Small intestine (tissue), 7 donors: ENCODE measurements around the gene MYO3B. TPM values are rescaled to one million over a fixed set of nuclear protein-coding genes. Genes with fewer than 3 reads are reported as not detected.
A peak's percentile ranks its signal among the peaks of the same experiment; 100 is the strongest.

Source experiments
- DNase-seq, 2 donors: peaks; one replicate each; pipeline versions ENCODE4 v3.0.0 to v3.0.0-alpha.2; 2013
- FAIRE-seq: peaks from 2 replicates; lab custom pipeline; 2012; peaks lifted over from hg19 to GRCh38; lab: Jason Lieb, UNC
- H3K27ac ChIP-seq, 3 donors: one replicate each; pipeline ENCODE4 v1.5.1; 2013; ENCODE audit warnings: low read length in 2 of 3, mild to moderate bottlenecking in 2 of 3, control low read depth in 1 of 3, inconsistent platforms in 1 of 3, low read depth in 1 of 3, moderate library complexity in 1 of 3
- H3K27me3 ChIP-seq, 3 donors: one replicate each; pipeline ENCODE4 v1.6.1; 2013; ENCODE audit warnings: low read length in 3 of 3, inconsistent platforms in 1 of 3; ENCODE audit not compliant: control insufficient read depth in 3 of 3, insufficient read depth in 3 of 3
- H3K36me3 ChIP-seq, 3 donors: one replicate each; pipeline ENCODE4 v1.6.1; 2013; ENCODE audit warnings: low read length in 3 of 3, inconsistent platforms in 1 of 3, low read depth in 1 of 3, mild to moderate bottlenecking in 1 of 3, moderate library complexity in 1 of 3; ENCODE audit not compliant: control insufficient read depth in 3 of 3, insufficient read depth in 2 of 3
- H3K4me1 ChIP-seq, 3 donors: one replicate each; pipeline ENCODE4 v1.6.1; 2013; ENCODE audit warnings: low read length in 2 of 3, inconsistent platforms in 1 of 3, low read depth in 1 of 3, mild to moderate bottlenecking in 1 of 3, moderate library complexity in 1 of 3; ENCODE audit not compliant: control insufficient read depth in 3 of 3, insufficient read depth in 2 of 3
- H3K4me3 ChIP-seq, 3 donors: one replicate each; pipeline ENCODE4 v1.5.1; 2013; ENCODE audit warnings: low read length in 3 of 3, control low read depth in 1 of 3, inconsistent platforms in 1 of 3, low read depth in 1 of 3, mild to moderate bottlenecking in 1 of 3, moderate library complexity in 1 of 3
- H3K9me3 ChIP-seq, 2 donors: one replicate each; pipeline ENCODE4 v1.6.1; 2013; ENCODE audit warnings: low read depth in 1 of 2, low read length in 1 of 2; ENCODE audit not compliant: control insufficient read depth in 2 of 2, insufficient read depth in 1 of 2
- WGBS, 3 donors: extraction: QIAGEN DNeasy Blood & Tissue Kit; methylation state at CpG; one replicate each; pipeline ENCODE4 v1.1.7; 2013; 5-methylcytosine and 5-hydroxymethylcytosine counted together
- polyA plus RNA-seq, 4 donors: library from polyadenylated mRNA; stranded (reverse) in 3 of 4; unstranded in 1 of 4; fragments of 200-250 nt in 3 of 4; fragments of 120-200 nt in 1 of 4; gene quantifications; one replicate each; pipeline versions ENCODE4 v1.2.1 to v1.2.3, GENCODE V29; 2013
- donor health status: healthy with polysubstance abuse.
- donor health status: control.
- donor health status: control.
- donor health status: Bipolar disorder and iron deficiency.
- donor health status: healthy.

Gene MYO3B
- polyA plus RNA-seq, 4 donors, result 0.03 to 0.81 TPM; not detected in 2

GRCh38 chr2:170696948-170697347 lies 519.0 kb downstream of the MYO3B start:
- FAIRE-seq, result no peak
- DNase-seq, result no peak
- 85 to 91% (median 86%) methylated on average over 3 of the region's 3 CpGs for WGBS, 3 donors

GRCh38 chr2:170701011-170701410 lies 523.1 kb downstream of the MYO3B start:
- Histone ChIP-seq H3K27ac (no peak overlapping the region), H3K36me3 (no peaks in the 10 kb centered on the region), H3K9me3 (no peaks in the 10 kb centered on the region), H3K4me1 (no peaks in the 10 kb centered on the region), H3K4me3 (no peak overlapping the region), H3K27me3 (peaks cover 0 to 2% (median 0%) of the 10 kb centered on the region in 3 donors)
- WGBS, 3 donors, result 78 to 83% (median 80%) methylated on average over 4 of the region's 4 CpGs
- DNase-seq (no peak), FAIRE-seq (no peak)

More at GRCh38 chr2:170696948-170697347, 519.0 kb downstream of the MYO3B start:
- no peaks in the 10 kb centered on the region for H3K4me1 ChIP-seq
- H3K36me3 ChIP-seq, result no peaks in the 10 kb centered on the region
- peaks cover 0 to 2% (median 0%) of the 10 kb centered on the region in 3 donors for H3K27me3 ChIP-seq
- no peak overlapping the region for H3K4me3 ChIP-seq
- no peaks in the 10 kb centered on the region for H3K9me3 ChIP-seq
- H3K27ac ChIP-seq, result no peak overlapping the region

DNA sequence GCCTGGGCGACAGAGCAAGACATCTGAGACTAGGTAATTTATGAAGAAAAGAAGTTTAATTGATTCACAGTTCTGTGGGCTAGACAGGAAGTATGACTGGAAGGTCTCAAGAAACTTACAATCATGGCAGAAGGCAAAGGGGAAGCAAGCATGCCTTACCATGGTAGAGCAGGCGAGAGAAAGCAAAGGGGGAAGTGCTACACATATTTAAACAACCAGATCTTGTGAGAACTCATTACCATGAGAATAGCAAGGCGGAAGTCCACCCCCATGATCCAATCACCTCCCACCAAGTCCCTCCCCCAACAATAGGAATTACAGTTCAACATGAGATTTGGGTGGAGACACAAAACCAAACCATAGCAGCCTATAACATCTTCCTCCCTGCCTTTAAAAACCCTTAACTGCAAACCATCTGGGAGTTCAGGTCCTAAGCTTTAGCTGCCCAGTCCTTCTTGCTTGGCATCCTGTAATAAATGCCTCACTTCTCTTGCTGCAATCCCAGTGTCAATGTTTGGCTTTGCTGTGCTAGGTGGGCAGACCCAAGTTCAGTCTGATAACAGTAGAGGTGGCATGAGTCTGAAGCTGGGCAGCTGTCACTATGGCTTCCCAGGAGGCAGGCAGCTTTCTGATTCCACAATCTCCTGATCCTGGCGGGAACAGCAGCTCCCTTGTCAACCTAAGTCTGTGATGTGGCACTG lies 526.0 kb downstream of the MYO3B start:
- Histone ChIP-seq H3K4me3 (no peak overlapping the region), H3K27me3 (peaks cover 0 to 13% (median 0%) of the 10 kb centered on the region in 3 donors), H3K27ac (no peak overlapping the region), H3K36me3 (no peaks in the 10 kb centered on the region), H3K9me3 (no peaks in the 10 kb centered on the region), H3K4me1 (no peaks in the 10 kb centered on the region)
- DNase-seq (peak in 1 of 2 donors; percentile 37), FAIRE-seq (no peak)
- WGBS, 3 donors, result 73 to 81% (median 79%) methylated on average over 4 of the region's 4 CpGs
